22Rv1 (cell line): Measurements from ENCODE around the gene MMP24.

Experiments
- ZFX ChIP-seq: fragments of 450-650 bp; IDR thresholded peaks from 2 replicates; pipeline ENCODE4 v1.6.1; 2017; ENCODE audit warnings: antibody characterized with exemption, borderline replicate concordance
- TF ChIP-seq, protein P1 (sequence below): fragments of 450-650 bp; IDR thresholded peaks from 2 replicates; pipeline ENCODE4 v1.5.1; 2017; ENCODE audit warnings: mild to moderate bottlenecking

GRCh38 chr20:35286077-35286898 is 59.8 kb downstream of the MMP24 start:
- TF ChIP-seq, protein P1, sequence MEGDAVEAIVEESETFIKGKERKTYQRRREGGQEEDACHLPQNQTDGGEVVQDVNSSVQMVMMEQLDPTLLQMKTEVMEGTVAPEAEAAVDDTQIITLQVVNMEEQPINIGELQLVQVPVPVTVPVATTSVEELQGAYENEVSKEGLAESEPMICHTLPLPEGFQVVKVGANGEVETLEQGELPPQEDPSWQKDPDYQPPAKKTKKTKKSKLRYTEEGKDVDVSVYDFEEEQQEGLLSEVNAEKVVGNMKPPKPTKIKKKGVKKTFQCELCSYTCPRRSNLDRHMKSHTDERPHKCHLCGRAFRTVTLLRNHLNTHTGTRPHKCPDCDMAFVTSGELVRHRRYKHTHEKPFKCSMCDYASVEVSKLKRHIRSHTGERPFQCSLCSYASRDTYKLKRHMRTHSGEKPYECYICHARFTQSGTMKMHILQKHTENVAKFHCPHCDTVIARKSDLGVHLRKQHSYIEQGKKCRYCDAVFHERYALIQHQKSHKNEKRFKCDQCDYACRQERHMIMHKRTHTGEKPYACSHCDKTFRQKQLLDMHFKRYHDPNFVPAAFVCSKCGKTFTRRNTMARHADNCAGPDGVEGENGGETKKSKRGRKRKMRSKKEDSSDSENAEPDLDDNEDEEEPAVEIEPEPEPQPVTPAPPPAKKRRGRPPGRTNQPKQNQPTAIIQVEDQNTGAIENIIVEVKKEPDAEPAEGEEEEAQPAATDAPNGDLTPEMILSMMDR = no peak
- no peak for TF ChIP-seq ZFX
